Lung (tissue), 12 donors: ENCODE data around the gene MCUB. TPM values are rescaled to one million over a fixed set of nuclear protein-coding genes. Genes with fewer than 3 reads are reported as not detected.

Source experiments
- ATAC-seq: fragments of 200-7000 bp; cut with Tn5 transposase; one replicate; pipeline ENCODE4 v1.9.1; 2020; ENCODE audit warnings: moderate number of reproducible peaks; ENCODE audit not compliant: insufficient read depth, low FRiP score
- DNase-seq, 3 donors: peaks; one replicate each; pipeline ENCODE4 v3.0.0-alpha.2; 2013 to 2017
- H3K27ac ChIP-seq, 2 donors: one replicate each; pipeline ENCODE4 v1.5.1; 2013; ENCODE audit warnings: mild to moderate bottlenecking in 2 of 2, moderate library complexity in 2 of 2, control low read depth in 1 of 2, inconsistent platforms in 1 of 2, low read depth in 1 of 2, low read length in 1 of 2
- H3K27me3 ChIP-seq, 3 donors: one replicate each; pipeline ENCODE4 v1.5.1; 2013; ENCODE audit warnings: low read length in 2 of 3; ENCODE audit not compliant: control insufficient read depth in 3 of 3, insufficient read depth in 3 of 3
- H3K36me3 ChIP-seq, 4 donors: one replicate each; pipeline ENCODE4 v1.5.1; 2013; ENCODE audit warnings: low read length in 4 of 4, mild to moderate bottlenecking in 1 of 4, moderate library complexity in 1 of 4; ENCODE audit not compliant: control insufficient read depth in 4 of 4, insufficient read depth in 4 of 4
- H3K4me1 ChIP-seq, 5 donors: one replicate each; pipeline ENCODE4 v1.5.1; 2013; ENCODE audit warnings: low read length in 5 of 5, mild to moderate bottlenecking in 2 of 5, moderate library complexity in 1 of 5; ENCODE audit not compliant: control insufficient read depth in 5 of 5, insufficient read depth in 5 of 5
- H3K4me3 ChIP-seq: one replicate; pipeline ENCODE4 v1.5.1; 2013; ENCODE audit warnings: mild to moderate bottlenecking, control low read depth, moderate library complexity
- H3K9ac ChIP-seq, 2 donors: one replicate each; pipeline ENCODE4 v1.5.1; 2013; ENCODE audit warnings: low read length in 2 of 2, control low read depth in 1 of 2; ENCODE audit not compliant: insufficient read depth in 1 of 2
- H3K9me3 ChIP-seq, 4 donors: one replicate each; pipeline ENCODE4 v1.5.1; 2013; ENCODE audit warnings: low read length in 3 of 4, mild to moderate bottlenecking in 1 of 4, moderate library complexity in 1 of 4; ENCODE audit not compliant: control insufficient read depth in 4 of 4, insufficient read depth in 3 of 4
- CTCF ChIP-seq: IDR thresholded peaks from 2 replicates; pipeline ENCODE4 v1.5.1; 2012; ENCODE audit warnings: mild to moderate bottlenecking; ENCODE audit errors: control extremely low read depth, extremely low read depth
- WGBS, 2 donors: extraction: QIAGEN DNeasy Blood & Tissue Kit; methylation state at CpG; one replicate each; pipeline ENCODE4 v1.1.7; 2013; 5-methylcytosine and 5-hydroxymethylcytosine counted together
- polyA plus RNA-seq, 2 donors: library from polyadenylated mRNA; stranded (reverse); fragments of 200-250 nt; gene quantifications; one replicate each; pipeline ENCODE4 v1.2.1, GENCODE V29; 2013
- total RNA-seq, 2 donors: library from RNA; depleted of rRNA in 1 of 2; stranded (reverse); fragments of >200 nt in 1 of 2; gene quantifications; one replicate each; pipeline ENCODE4 v1.2.1, GENCODE V29; 2014 to 2021
- donor health status: control.
- donor health status: control.
- donor health status: Bipolar disorder and iron deficiency.
- donor health status: healthy.
- donor health status: DM: yes; HTN: yes; CAD: no.

The MCUB gene
- total and polyA plus RNA-seq, 4 donors, result 9.2 to 25.3 (median 15.9) TPM

GRCh38 chr4:109655396-109655795 lies 95.3 kb downstream of the MCUB start:
- H3K9me3 ChIP-seq, result peaks cover 0 to 11% (median 1%) of the 10 kb centered on the region in 4 donors

GRCh38 chr4:109657854-109658418 lies 97.9 kb downstream of the MCUB start:
- H3K4me3 ChIP-seq, result no peak overlapping the region
- H3K36me3 ChIP-seq, result no peaks in the 10 kb centered on the region
- ATAC-seq (no peak), DNase-seq (no peak)
- no peaks in the 10 kb centered on the region for H3K27me3 ChIP-seq
- H3K4me1 ChIP-seq, result no peaks in the 10 kb centered on the region
- no peaks in the 10 kb centered on the region for H3K9me3 ChIP-seq
- no peak overlapping the region for H3K9ac ChIP-seq
- WGBS, 2 donors, result 96 to 97% methylated on average over 9 of the region's 9 CpGs
- no peak overlapping the region for H3K27ac ChIP-seq
- TF ChIP-seq CTCF, result no peak

More at GRCh38 chr4:109655396-109655795, 95.3 kb downstream of the MCUB start:
- H3K9ac ChIP-seq, result no peak overlapping the region
- H3K36me3 ChIP-seq, result no peaks in the 10 kb centered on the region
- H3K4me1 ChIP-seq, result no peaks in the 10 kb centered on the region
- ATAC-seq, result no peak
- H3K27ac ChIP-seq, result no peak overlapping the region
- 76% methylated on average over 6 of the region's 6 CpGs for WGBS, 2 donors
- H3K27me3 ChIP-seq, result no peaks in the 10 kb centered on the region
- no peak for TF ChIP-seq CTCF
- H3K4me3 ChIP-seq, result no peak overlapping the region
- DNase-seq, result no peak

- 81 to 85% methylated on average over 6 of the region's 6 CpGs for WGBS, 2 donors
- TF ChIP-seq CTCF, result no peak
- Histone ChIP-seq H3K27ac (no peak overlapping the region), H3K4me1 (no peaks in the 10 kb centered on the region), H3K9ac (no peak overlapping the region), H3K4me3 (no peak overlapping the region), H3K9me3 (no peaks in the 10 kb centered on the region), H3K36me3 (no peaks in the 10 kb centered on the region), H3K27me3 (no peaks in the 10 kb centered on the region)
- ATAC-seq (no peak), DNase-seq (peak in 1 of 3 donors; percentile 23)
These were observed 98.9 kb downstream of the MCUB start for GRCh38 chr4:109658871-109659410.

- DNase-seq, result no peak
- H3K9me3 ChIP-seq, result no peaks in the 10 kb centered on the region
- no peaks in the 10 kb centered on the region for H3K36me3 ChIP-seq
- WGBS, 2 donors, result 77 to 89% methylated on average over 2 of the region's 2 CpGs
- no peak overlapping the region for H3K9ac ChIP-seq
- no peak for TF ChIP-seq CTCF
- no peak overlapping the region for H3K4me3 ChIP-seq
- no peaks in the 10 kb centered on the region for H3K27me3 ChIP-seq
- ATAC-seq, result no peak
- no peaks in the 10 kb centered on the region for H3K4me1 ChIP-seq
- H3K27ac ChIP-seq, result no peak overlapping the region
These were observed 102.1 kb downstream of the MCUB start for GRCh38 chr4:109662116-109662515.
